K562 (cell line): ENCODE measurements around the gene TP53I13. TPM values are rescaled to one million over a fixed set of nuclear protein-coding genes. Genes with fewer than 3 reads are reported as not detected.
A peak's percentile ranks its signal among the peaks of the same experiment; 100 is the strongest.

Source experiments
- ATF1 ChIP-seq, 2 experiments: fragments of 450-650 bp in 1 of 2; IDR thresholded peaks; 2 replicates each; pipeline ENCODE4 v1.6.1; 2016; ENCODE audit warnings: missing compliant biosample characterization in 1 of 2, missing genetic modification characterization in 1 of 2
- BMI1 ChIP-seq: fragments of 150-350 bp; IDR thresholded peaks from 2 replicates; pipeline ENCODE4 v1.6.1; 2014; ENCODE audit warnings: low read length
- BRD4 ChIP-seq: fragments of 200-600 bp; sonication (generic); IDR thresholded peaks from 2 replicates; pipeline ENCODE4 v1.6.1; 2017; ENCODE audit warnings: inconsistent platforms
- HDAC1 ChIP-seq, 2 experiments: fragments of 450-650 bp; IDR thresholded peaks; 2 replicates each; pipeline ENCODE4 v1.6.1; 2016 to 2017; ENCODE audit warnings: inconsistent platforms in 1 of 2, mild to moderate bottlenecking in 1 of 2, moderate library complexity in 1 of 2
- HNRNPL ChIP-seq: fragments of 200-400 bp; formaldehyde crosslinking; IDR thresholded peaks from 2 replicates; pipeline ENCODE4 v1.6.1; 2017; ENCODE audit warnings: low read depth, mild to moderate bottlenecking, low read length
- KAT8 ChIP-seq: fragments of 450-650 bp; IDR thresholded peaks from 2 replicates; pipeline ENCODE4 v1.6.1; 2016; ENCODE audit warnings: low read depth, mild to moderate bottlenecking
- KDM4B ChIP-seq, 2 experiments: fragments of 450-650 bp in 1 of 2; sonication (generic) in 1 of 2; IDR thresholded peaks; 2 replicates each; pipeline ENCODE4 v1.6.1; 2016 to 2017; ENCODE audit warnings: borderline replicate concordance in 2 of 2, antibody characterized with exemption in 1 of 2, low read depth in 1 of 2, mild to moderate bottlenecking in 1 of 2
- MBD2 ChIP-seq: sonication (generic); IDR thresholded peaks from 2 replicates; pipeline ENCODE4 v1.6.1; 2016; ENCODE audit warnings: low read depth, borderline replicate concordance
- MIER1 ChIP-seq: fragments of 450-650 bp; IDR thresholded peaks from 2 replicates; pipeline ENCODE4 v1.6.1; 2016; ENCODE audit warnings: antibody characterized with exemption, mild to moderate bottlenecking, low read depth
- NCOA6 ChIP-seq: fragments of 450-650 bp; IDR thresholded peaks from 2 replicates; pipeline ENCODE4 v1.6.1; 2017; ENCODE audit warnings: mild to moderate bottlenecking
- PTTG1 ChIP-seq: fragments of 450-650 bp; IDR thresholded peaks from 2 replicates; pipeline ENCODE4 v1.6.1; 2016; ENCODE audit warnings: low read depth, mild to moderate bottlenecking, missing genetic modification characterization, missing compliant biosample characterization
- RAD21 ChIP-seq, 2 experiments: fragments of 250-450 bp in 1 of 2; fragments of 450-650 bp in 1 of 2; sonication (Bioruptor Pico) in 1 of 2; formaldehyde crosslinking in 1 of 2; IDR thresholded peaks in 1 of 2; conservative IDR thresholded peaks in 1 of 2; 2 replicates each; pipeline versions ENCODE4 v1.4.0 to v1.8.0; 2020 to 2022; ENCODE audit warnings: mild to moderate bottlenecking in 2 of 2, moderate library complexity in 1 of 2
- RB1 ChIP-seq: fragments of 450-650 bp; IDR thresholded peaks from 2 replicates; pipeline ENCODE4 v1.6.1; 2017; ENCODE audit warnings: low read depth, mild to moderate bottlenecking
- RBBP5 ChIP-seq: fragments of 200-600 bp; sonication (generic); IDR thresholded peaks from 2 replicates; pipeline ENCODE4 v1.6.1; 2012; ENCODE audit warnings: borderline replicate concordance, mild to moderate bottlenecking, low read length, control low read depth, inconsistent platforms; ENCODE audit not compliant: insufficient read depth, poor library complexity, severe bottlenecking
- SMARCE1 ChIP-seq: fragments of 450-650 bp; IDR thresholded peaks from 2 replicates; pipeline ENCODE4 v1.7.1; 2016; ENCODE audit warnings: mild to moderate bottlenecking
- TCF7L2 ChIP-seq: fragments of 150-350 bp; IDR thresholded peaks from 2 replicates; pipeline ENCODE4 v1.6.1; 2016; ENCODE audit warnings: low read depth, mild to moderate bottlenecking, low read length, moderate library complexity
- TGIF2 ChIP-seq: sonication (generic); formaldehyde crosslinking; IDR thresholded peaks from 2 replicates; pipeline ENCODE4 v1.8.1; 2022; ENCODE audit warnings: mild to moderate bottlenecking, missing genetic modification reagents, moderate library complexity
- TRIM28 ChIP-seq: fragments of 450-650 bp; IDR thresholded peaks from 2 replicates; pipeline ENCODE4 v1.6.1; 2017
- ZNF143 ChIP-seq: sonication (generic); formaldehyde crosslinking; IDR thresholded peaks from 2 replicates; pipeline ENCODE4 v1.9.0; 2022; ENCODE audit warnings: mild to moderate bottlenecking, missing genetic modification reagents
- ZNF239 ChIP-seq: fragments of 250-450 bp; sonication (Bioruptor Pico); IDR thresholded peaks from 2 replicates; pipeline ENCODE4 v1.4.0; 2020; ENCODE audit warnings: mild to moderate bottlenecking
- ZNF41 ChIP-seq: fragments of 250-450 bp; sonication (Bioruptor Pico); conservative IDR thresholded peaks from 2 replicates; pipeline ENCODE4 v1.4.0; 2020; ENCODE audit warnings: mild to moderate bottlenecking
- polyA plus RNA-seq, 8 experiments: library from polyadenylated mRNA; depleted of rRNA in 4 of 8; stranded (reverse) in 5 of 8; unstranded in 3 of 8; fragments of >200 nt; fragmentation: Nextera tagmentation in 2 of 8; fragmentation: Illumina TruSeq in 1 of 8; extraction: Ambion mirVana in 2 of 8; extraction: Trizol in 1 of 8; gene quantifications; 2 replicates each; pipeline versions ENCODE4 v1.2.1 to v1.2.3, GENCODE V29; 2011 to 2014; ENCODE audit warnings: inconsistent platforms in 1 of 8, missing spikeins in 1 of 8
- total RNA-seq, 7 experiments: library from RNA; depleted of rRNA in 6 of 7; stranded (reverse); fragments of >200 nt in 6 of 7; fragmentation: Illumina TruSeq in 2 of 7; extraction: Trizol in 2 of 7; gene quantifications; 2 replicates each; pipeline versions ENCODE4 v1.2.1 to v1.2.3, GENCODE V29; 2011 to 2021; ENCODE audit warnings: low replicate concordance in 1 of 7
- TF ChIP-seq, protein P1 (sequence below): sonication (generic); formaldehyde crosslinking; IDR thresholded peaks from 2 replicates; pipeline ENCODE4 v1.9.0; 2022; ENCODE audit warnings: mild to moderate bottlenecking, missing genetic modification reagents
- TF ChIP-seq, protein P2 (sequence below): IDR thresholded peaks from 3 replicates; pipeline ENCODE4 v1.6.1; 2011; ENCODE audit warnings: borderline replicate concordance, mild to moderate bottlenecking; ENCODE audit not compliant: insufficient read length, insufficient read depth
- TF ChIP-seq, protein P3 (sequence below): fragments of 250-450 bp; sonication (Bioruptor Pico); IDR thresholded peaks from 2 replicates; pipeline ENCODE4 v1.8.0; 2021; ENCODE audit warnings: borderline replicate concordance, mild to moderate bottlenecking, moderate library complexity; ENCODE audit not compliant: poor library complexity, severe bottlenecking

TP53I13 gene
- total and polyA plus RNA-seq, 9 of the 15 experiments (the other 6 are each of a cell fraction or from before 2014, with no cell fraction given), result 0.08 to 28.3 (median 9.1) TPM

DNA sequence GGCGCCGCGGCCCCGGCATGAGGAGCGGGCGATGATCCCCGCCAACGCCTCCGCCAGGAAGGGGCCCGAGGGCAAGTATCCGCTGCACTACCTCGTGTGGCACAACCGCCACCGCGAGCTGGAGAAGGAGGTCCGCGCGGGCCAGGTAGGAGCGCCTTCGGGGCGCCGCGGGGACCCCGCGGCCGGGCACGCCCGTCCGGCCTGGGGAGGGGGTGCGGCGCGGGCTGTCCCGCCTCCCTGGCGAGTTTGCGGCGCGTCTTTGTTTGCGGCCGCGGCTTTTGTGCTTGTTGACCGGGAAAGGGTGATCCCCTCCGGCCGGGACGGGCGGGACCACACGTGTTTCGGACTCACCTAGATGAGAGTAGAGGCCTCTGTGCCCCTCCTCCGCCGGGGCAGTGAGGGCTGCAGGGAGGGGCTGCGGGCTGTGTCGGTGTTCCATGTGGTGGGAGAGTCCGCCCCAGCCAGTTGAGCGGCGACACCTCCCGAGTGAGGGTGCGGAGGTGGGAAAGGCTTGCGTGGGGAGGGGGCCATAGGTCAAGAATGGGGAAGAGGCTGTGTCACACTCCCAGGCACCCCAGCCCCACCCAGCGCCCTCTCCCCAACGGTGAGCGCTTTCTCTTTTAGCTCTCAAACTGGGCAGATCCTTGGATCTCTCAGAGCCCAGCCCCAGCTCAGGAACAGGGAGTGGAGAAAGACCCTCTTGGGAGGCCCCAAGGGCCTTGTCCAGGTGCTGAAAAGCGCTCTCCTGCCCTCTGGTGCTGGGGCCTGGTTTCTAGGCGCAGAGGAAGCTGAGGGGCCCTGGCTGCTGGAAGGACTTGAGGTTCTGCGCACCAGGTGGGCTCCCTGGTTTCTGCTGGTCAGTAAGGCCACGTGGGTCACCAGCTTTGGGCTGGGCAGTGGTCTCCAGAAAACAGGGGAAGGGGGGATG lies 25.4 kb downstream of the TP53I13 start (continued):
- TF ChIP-seq, protein P1, sequence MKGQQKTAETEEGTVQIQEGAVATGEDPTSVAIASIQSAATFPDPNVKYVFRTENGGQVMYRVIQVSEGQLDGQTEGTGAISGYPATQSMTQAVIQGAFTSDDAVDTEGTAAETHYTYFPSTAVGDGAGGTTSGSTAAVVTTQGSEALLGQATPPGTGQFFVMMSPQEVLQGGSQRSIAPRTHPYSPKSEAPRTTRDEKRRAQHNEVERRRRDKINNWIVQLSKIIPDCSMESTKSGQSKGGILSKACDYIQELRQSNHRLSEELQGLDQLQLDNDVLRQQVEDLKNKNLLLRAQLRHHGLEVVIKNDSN (CRISPR knock-in tag), result peak; percentile 22; the same call in 1 of the 2 replicates
- TF ChIP-seq BRD4 (no peak), KAT8 (no peak), RAD21 (CRISPR knock-in tag; conservative IDR thresholded peaks at IDR 0.05 in 1 of 2, IDR thresholded peaks at IDR 0.05 in 1 of 2) (peak in 1 of 2 experiments; percentile 57; a peak in 2 of 4 replicates), RB1 (0 out of 2 replicates have a peak, but pooled peaks have one; percentile 33), HNRNPL (no peak), SMARCE1 (no peak), TCF7L2 (no peak), MIER1 (peak; percentile 95), HDAC1 (IDR thresholded peaks at IDR 0.05) (peak in 1 of 2 experiments; percentile 76; a peak in 1 of 4 replicates), NCOA6 (peak; percentile 87), BMI1 (no peak), ZNF41 (CRISPR knock-in tag) (no peak), PTTG1 (tag) (no peak), TGIF2 (CRISPR knock-in tag) (no peak), MBD2 (no peak), KDM4B (IDR thresholded peaks at IDR 0.05; ENCODE audit: borderline replicate concordance in 2 of 2, low read depth in 1 of 2) (no peak), ZNF143 (peak; percentile 39; the same call in 1 of the 2 replicates), ZNF239 (CRISPR knock-in tag) (no peak), TRIM28 (no peak), ATF1 (CRISPR knock-in tag; IDR thresholded peaks at IDR 0.05) (peak; percentile 53; the same call in 1 of the 2 replicates), ATF1 (tag; IDR thresholded peaks at IDR 0.05) (no peak), RBBP5 (peak; percentile 24)
- TF ChIP-seq, protein P2, sequence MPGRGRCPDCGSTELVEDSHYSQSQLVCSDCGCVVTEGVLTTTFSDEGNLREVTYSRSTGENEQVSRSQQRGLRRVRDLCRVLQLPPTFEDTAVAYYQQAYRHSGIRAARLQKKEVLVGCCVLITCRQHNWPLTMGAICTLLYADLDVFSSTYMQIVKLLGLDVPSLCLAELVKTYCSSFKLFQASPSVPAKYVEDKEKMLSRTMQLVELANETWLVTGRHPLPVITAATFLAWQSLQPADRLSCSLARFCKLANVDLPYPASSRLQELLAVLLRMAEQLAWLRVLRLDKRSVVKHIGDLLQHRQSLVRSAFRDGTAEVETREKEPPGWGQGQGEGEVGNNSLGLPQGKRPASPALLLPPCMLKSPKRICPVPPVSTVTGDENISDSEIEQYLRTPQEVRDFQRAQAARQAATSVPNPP, result no peak
- TF ChIP-seq, protein P3, sequence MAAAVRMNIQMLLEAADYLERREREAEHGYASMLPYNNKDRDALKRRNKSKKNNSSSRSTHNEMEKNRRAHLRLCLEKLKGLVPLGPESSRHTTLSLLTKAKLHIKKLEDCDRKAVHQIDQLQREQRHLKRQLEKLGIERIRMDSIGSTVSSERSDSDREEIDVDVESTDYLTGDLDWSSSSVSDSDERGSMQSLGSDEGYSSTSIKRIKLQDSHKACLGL, result no peak
